Activated CD8-positive, alpha-beta memory T cell treated with anti-CD3 and anti-CD28 coated beads for 4 hours (primary cell): ENCODE measurements around the gene MCM3.

Experiments
- DNase-seq, 2 donors: peaks; one replicate each; pipeline ENCODE4 v3.0.0-alpha.2; 2020; ENCODE audit warnings: low read depth in 2 of 2

MCM3 gene

DNA sequence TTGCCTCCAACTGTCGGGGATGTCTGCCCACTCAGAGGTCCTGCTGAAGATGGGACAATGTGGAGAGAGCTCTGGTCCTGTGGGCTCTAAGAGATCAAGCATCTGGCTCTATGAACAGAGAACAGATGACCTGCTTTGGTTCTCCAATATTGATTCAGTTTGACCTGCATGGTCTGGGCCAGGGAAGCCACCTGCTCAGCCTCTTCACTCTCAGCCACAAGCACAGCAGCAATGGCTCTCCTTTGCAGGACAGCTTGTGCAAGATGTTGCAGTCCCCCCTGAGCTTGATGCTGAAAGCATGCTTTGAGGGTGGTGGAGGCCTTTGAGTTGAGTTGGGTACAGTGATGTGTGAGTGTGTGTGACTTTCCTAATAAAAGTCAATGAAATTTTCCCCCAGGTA lies 18.6 kb upstream of the MCM3 start:
- DNase-seq: no peak

DNA sequence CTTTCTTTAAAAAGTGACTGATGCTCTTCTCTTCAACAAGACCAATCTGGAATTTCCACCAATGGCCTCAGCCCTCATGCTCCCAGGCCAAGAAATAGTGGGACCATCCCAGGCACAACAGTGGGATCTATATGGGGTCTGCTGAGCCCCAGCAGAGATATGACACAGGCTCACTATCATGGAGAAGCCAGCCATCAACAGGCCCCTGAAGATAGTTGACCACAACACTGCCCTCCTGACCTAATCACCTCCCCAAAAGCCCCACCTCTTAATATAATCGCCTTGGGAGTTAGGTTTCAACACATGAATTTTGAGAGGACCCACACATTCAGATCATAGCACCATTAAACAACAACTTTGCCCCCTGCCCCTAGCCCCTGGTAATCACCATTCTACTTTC lies 16.8 kb upstream of the MCM3 start:
- DNase-seq: no peak

DNA sequence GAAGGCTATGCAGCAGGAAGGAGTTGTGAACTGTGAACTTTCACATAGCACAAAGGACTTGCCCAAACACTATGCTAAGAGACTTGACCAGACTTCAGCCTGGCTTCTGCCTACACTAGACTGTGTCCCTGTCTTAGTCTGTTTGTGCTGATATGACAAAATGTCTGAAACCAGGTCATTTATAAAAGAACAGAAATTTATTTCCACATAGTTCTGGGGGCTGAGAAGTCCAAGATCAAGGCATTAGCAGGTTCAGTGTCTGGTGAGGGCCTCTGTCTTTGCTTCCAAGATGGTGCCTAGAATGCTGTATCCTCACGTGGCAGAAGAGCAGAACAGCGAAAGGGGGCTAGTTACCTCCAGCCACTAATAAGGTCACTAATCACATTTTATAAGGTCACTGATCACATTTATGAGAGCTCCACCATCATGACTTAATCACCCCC lies 16.0 kb upstream of the MCM3 start:
- no peak for DNase-seq

DNA sequence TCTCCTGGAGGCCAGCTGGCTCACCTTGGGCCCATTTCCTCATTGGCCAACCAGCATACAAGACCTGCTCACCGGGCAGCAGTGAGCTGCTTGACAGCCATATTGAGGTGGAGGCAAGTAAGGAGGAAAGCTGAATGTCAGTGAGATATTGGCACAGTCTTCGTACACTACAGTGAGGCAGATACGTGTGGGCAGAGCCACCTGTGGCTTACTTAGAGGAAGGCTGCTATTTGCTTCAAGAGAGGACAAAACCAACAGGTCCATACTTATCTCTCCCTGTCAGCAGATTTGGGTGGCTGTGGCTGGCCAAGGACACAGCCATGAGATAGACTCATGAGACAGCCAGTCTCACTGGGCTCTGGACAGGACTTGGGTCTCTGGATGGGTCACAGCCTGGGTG lies 15.1 kb upstream of the MCM3 start:
- DNase-seq: no peak

DNA sequence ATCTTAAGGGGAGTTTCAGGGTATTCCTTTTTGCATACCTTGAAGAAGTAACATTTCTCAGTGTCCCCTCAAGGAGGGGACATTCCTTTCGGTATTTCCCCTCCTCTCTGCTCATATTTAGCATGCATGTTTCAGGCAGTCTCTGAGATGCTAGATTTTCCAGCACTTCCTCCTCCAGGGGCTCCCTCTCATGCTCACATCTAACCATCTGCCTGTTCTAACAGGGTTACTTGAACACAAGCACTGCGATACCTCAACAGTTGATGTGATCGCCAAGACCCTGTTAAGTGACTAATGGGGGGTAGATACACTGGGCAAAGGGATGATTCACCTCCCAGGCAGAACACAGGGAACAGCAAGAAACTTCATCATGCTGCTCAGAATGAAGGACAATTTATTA lies 12.9 kb upstream of the MCM3 start:
- DNase-seq: no peak

DNA sequence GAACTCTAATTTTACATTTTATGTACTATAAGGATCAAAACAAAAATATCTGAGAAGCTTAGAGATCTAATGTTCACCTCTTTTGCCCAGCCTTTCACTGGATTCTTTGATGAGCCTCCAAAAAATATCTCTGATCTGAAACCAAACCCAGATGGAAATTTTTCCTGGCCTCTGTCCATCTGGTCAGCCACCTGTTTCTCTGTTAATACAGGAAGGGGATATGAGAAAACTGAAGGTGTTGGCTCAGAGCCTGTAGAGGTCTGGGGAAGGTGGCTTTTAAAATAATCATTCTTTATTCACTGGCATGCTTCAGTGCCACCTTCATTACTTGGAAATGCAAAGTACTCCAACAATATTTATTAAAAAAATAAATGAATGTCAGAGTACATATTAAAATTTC lies 8.5 kb upstream of the MCM3 start:
- no peak for DNase-seq

DNA sequence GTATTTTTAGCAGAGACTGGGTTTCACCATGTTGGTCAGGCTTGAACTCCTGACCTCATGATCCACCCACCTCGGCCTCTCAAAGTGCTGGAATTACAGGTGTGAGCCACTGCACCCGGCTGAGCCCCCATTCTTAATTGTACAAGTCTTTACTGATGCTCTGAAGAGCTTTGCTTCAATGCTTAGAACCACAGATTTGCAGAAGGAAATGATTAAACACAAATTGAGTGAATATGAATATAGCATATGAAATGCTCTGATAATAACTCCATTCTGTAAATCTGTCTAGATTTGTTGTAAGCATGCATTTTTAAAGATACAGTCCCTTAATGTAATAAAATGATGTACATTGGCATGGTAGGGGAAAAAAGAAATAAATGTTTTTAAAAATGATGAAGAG lies 4.3 kb upstream of the MCM3 start:
- no peak for DNase-seq

DNA sequence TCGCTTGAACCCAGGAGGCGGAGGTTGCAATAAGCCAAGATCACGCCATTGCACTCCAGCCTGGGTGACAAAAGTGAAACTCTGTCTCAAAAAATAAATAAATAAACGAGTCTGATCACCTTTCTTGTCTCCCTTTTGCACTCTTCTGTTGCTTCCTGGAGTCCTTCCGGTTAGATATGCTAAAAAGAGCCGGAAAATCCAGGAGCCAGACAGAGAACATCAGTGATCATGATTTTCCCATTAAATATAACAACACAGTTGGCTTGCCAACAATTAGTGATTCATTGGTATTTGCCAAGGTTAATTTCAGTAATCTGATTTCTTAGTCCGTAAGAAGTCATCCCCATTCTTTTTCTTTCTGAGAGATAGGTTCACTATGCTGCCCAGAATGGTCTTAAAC lies 3.7 kb upstream of the MCM3 start:
- no peak for DNase-seq

DNA sequence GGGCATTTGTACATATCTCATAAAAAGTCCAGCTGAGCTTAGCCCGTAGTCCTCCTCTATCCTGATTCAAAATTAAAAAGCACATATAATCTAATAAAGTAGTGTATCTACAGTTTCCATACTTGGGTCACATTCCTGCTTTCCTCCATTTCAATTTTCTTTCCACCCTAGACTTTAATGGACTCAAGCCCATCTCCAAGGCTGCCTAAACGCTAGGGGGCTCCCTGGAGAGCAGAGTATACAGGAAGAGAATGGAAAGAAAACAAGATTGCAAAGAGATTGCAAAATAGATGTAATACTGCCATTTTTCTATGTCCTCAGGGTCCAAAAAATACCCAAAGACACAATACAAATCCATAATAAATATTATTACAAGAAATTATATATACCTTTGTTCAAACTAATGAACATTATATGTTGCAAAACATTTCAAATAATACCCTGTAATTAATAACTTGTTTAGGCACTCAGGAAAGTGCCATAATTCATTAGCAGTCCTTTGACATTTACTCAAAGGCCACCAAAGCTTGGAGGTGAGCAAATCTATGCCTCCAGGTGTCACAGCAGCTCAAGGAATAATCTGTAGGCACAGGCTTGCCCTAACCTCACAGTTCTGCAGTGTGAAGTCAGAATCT lies 2.4 kb upstream of the MCM3 start:
- DNase-seq: no peak

DNA sequence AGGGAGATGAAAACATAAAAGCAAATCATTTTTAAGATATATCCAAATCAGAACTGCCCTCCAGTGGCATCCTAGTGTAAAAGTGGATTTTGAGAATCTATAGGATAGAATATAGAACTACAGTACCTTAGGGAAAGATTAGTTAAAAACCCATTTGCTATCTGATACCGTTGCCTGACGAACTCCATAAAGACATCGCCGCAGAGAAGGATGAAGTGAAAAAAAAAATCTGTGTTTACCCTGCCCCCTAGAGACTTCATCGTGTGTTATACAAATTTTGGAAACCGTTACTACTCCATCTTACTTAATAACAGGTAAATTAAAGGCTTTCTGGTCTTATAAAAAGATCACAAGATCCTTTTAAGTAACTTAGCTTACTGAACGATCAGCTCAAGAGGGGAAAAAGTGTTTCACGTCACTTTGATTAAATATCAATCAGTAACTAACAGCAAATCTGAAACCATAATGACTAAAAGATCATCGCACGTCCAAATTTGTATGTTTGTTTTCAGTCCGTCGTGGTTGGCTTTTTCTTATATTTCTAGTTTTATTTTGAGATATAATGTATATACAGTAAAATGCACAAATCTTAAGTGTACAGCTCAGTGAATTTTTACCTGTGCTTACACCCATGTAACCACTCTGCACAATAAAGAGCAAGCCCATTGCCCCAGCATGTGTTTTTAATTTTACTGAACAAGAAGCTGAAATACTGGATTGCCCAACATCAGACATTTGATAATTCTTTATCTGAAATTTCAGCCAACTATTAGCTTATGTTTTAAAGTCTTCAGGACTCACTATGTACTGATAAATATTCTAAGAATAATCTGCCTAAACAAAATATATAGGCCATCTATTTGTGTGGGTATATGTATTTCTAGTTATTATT lies 881 bp upstream of the MCM3 start:
- DNase-seq: no peak

DNA sequence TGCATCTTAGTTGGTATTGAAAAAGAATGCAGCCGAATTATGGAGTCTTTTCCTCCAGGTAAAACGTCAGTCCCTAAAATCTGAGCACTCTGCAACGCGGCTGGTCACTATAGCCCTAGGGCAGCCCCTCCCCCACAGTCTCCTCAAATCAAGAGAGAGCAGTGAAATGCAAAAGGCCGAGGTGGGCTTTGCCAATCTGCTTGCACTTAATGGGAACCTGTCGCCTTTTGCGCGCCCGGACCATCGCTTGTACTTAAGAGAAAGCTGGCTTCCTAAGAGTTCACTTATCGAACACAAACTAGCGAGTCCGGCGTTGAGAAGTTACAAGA lies 447 bp downstream of the MCM3 start:
- DNase-seq: no peak

DNA sequence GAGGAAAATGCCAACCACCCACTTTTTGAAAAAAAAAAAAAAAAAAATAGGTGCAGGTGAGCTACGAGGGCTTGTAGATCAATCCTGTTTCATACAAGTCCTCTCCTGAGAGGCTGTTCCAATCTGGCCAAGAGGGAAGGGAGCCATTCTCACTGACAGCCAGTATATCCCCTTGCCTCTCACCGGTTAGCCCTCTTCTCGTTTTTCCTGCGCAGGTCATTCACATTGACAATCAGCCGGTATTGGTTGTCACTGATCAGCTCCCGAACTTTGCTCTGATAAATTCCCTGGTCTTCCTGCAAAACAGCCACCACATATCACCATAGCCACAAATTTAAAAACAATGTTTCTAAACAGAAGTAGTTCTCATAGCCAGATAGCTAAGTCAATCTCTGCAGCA lies 1.4 kb downstream of the MCM3 start:
- no peak for DNase-seq

DNA sequence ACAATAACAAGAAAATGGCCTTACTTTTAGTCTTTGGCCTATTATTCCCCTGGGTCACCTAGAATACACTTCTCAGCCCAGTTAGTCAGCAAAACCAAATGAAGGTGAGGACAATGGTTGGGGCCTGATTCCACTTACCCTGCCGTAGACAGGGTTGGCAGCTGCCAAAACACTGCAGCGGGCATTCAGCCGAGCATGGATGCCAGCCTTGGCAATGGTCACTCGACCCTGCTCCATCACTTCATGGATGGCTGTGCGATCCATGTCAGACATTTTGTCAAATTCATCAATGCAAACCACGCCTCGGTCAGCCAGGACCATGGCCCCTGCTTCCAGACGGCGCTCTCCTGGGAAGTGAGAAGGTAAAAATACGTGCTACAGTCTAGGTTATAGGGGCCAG lies 8.4 kb downstream of the MCM3 start:
- no peak for DNase-seq

DNA sequence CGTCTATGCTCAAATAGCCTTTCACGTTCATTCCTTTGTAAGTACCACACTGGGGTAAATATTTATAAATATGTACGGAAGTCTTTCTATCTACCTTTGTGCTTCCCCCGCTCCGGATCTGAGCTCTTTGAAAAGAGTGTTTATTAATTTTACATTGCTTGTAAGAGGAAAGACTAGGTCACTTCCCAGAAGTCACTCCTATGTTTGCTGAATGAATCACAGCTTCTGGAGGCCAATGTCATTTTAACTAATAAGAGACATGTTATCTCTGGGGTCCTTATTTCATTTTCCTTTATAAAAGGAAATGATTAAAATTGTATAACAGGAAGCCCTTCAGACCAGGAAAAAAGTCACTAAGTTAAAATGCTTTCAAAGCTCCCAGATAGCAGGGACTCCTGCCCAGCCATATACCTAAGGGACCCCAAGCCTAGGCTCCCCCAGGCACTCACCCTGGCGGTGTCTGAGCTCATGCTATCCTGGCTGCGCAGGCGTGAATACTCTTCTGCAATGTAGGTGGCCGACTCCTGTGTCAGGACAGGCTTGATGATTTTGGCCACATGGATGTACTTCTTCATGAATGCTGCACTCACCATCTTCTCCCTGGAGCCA lies 12.6 kb downstream of the MCM3 start:
- DNase-seq: no peak

DNA sequence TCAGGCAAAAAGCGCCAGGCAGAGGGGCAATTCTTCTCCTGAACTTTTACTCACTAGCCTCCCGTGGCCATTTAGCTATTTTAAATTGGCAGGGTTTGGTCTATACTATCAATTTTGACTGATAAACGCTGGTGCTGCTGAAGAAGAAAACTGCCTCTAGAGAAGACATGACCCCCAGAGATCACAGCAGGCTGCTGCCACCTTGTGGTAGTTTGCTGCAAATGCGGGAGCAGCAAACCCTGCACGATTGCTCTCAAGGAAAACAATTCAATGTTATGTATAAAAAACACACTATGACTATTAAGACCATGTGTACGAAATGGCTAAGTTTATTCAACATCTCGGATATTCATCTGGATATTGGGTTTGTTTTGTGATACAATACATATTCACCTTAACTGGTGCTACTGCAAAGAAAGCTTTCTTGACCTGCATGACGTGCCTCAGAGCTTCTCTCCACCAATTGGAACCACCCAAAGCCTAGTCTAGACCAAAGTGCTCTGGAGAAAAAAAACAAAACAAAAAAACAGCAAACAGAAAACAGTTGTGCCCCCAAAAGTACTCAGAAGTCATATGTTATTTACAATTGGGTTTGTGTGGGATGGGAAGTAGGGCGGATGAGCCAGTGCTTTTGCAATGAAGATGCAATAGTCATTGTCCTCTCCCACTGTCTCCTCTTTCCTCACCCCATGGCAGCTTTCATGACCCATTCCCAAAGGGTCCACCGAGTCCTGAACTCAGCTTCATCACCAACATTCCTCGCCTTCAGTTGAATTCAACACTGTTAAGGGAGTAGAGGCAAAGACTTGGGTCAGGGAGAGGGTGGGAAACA lies 20.6 kb downstream of the MCM3 start:
- peak; percentile 20 to 41 for DNase-seq

DNA sequence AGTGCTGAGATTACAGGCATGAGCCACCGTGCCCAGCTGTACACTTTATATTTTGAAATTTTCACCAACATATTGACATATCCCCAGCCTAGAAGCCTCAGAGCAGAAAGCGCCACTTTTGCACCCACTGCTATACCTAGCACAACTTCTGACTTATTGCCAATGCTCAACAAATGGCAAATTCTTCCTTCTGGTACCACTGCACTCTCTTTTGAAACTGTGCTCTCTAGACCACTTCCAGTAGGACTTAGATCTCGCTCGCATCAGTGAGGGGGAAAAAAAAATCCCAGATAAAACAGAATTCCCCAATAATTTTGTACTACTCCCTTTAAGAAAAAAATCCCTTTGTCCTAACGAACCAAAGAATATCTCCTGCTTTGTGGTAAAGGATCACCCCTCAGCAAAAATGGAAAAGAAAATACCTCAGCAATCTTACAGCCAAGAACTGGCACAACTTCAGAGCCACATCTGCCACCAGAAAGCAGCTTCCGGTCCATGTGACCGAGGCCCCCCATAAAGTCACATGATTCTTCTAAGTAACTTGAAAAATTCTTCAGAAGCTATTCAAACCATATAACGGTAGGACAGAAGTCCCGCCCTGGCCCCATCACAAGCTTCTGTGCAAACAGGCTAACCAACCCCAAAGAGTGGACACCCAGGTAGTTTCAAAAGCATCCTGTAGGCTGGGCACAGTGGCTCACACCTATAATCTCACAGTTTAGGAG lies 21.8 kb downstream of the MCM3 start:
- DNase-seq: no peak

DNA sequence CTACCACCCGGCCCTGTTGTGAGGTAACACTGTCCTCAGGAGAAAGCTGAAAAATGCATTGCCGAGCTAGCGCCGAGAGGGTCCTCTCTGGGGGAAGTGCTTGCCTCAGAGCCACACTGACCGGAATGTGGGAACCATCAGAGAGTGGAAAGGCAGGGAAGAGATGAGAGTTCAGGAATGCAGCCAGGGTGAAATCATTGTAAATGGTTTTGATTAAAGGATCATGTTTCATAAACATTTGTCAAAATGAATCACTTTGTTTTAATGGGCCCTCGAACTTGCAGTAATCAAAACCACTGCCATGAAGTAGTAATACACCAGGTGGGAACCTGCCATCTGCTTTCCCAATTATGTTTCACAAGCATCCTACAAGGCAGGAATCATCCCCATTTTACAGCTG lies 23.3 kb downstream of the MCM3 start:
- DNase-seq: no peak

DNA sequence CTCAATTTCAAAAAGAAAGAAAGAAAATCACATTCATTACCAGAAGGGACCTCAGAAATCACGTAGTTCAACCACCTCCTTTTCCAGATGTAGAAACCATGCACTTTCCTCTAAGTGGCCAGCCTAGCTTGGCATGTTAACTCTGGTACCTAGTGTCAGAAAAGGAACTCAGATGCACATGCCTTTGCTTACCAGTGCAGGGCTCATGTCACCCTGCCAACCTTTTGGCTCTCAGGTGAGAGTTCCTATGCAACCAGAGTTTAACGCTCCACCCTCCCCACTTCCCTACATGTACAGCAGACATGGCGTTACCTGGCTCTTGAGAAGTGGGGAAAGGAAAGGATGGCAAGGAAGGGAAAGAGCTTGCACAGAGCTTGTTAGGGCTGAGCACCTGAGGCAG lies 23.9 kb downstream of the MCM3 start:
- no peak for DNase-seq

DNA sequence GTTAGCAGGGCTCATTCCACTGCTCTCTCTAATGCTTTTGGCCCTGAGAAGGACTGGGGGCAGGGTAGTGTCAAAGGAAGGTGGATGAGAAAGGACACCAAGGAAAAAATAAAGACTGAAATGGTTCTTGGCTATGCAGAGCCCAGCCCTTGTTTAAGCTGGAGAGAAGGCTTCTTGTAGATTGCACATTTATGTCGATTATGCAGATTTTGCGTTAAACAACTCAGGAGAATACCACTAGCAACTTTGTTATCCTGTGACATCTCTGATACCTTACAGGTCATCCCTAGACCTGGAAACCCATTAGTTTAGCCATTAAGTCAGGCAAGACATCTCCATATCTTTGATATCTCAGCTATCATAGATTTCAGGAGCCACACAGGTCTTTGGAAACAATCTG lies 29.1 kb downstream of the MCM3 start:
- no peak for DNase-seq

DNA sequence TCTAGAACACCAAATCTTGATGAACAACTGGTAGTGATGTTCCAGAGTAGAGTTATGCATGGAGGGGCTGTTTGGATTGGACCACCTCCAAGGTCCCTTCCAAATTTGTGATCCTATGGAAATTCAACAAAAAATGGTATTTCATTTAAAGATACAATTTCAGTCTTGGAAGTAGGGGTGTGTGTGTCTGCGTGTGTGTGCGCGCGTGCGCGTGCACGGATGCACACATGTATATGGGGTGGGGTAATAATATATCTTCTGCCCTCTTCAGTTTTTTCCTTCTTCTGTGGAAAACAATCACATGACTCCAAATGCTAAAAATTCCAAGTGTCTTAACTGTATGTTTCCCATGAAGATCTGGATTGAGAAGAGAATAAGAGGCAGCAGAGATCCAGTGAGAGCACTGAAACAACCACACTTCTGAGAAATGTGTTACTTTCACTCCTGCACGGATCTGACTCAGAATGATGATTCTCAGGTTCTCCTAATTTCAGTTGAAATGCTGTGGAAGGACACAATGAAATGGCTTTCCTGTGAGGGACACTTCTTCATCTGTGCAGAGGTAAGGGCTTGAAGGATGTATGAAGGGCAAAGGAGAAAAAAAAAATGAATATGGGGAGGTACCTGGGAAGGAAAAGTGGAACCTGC lies 29.7 kb downstream of the MCM3 start:
- no peak for DNase-seq

DNA sequence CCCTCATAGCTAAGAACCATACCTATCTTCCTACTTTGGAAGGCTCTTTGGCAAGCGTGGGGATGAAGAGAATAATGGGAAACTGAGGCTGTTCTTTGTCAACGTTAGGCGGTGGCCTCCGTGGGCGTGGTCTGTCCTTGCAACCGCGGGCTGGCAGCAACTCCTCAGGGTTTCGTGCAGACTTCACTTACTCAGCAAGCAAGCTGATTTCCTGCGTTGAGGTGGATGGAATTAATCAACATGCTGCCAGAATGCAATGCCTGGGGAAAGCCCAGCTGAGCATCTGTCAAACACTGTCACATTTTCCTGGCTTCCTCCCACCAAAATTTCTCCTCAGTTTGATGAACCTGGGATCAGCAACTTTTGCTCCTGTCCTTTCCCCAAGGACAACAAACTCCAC lies 31.0 kb downstream of the MCM3 start:
- no peak for DNase-seq
